Lower leg skin (tissue), 3 donors: ENCODE data around the gene MYADML2.

ENCODE experiments used
- CTCF ChIP-seq, 3 donors: fragments of 450-650 bp; IDR thresholded peaks; one replicate each; pipeline ENCODE4 v1.5.1; 2016; ENCODE audit warnings: antibody characterized with exemption in 3 of 3, mild to moderate bottlenecking in 3 of 3, moderate library complexity in 2 of 3
- POLR2A ChIP-seq, 2 donors: fragments of 450-650 bp; IDR thresholded peaks; one replicate each; pipeline ENCODE4 v1.6.1; 2016 to 2017; ENCODE audit warnings: antibody characterized with exemption in 2 of 2, mild to moderate bottlenecking in 1 of 2, moderate library complexity in 1 of 2

- TF ChIP-seq CTCF (IDR thresholded peaks at IDR 0.05) (no peak), POLR2A (IDR thresholded peaks at IDR 0.05) (no peak)
Measured at GRCh38 chr17:81957691-81958432, 10.8 kb upstream of the MYADML2 start.
